Stimulated activated naive B cell treated with anti-CD40 and anti-IgM and Interleukin-4, amounts not matched to agents 10 μg/mL and 1 μg/mL and 100 μg/mL, for 72 hours (primary cell): ENCODE measurements around the gene NR1H3.

Experiments
- ATAC-seq, 2 donors: fragments of 150-1000 bp; cut with Tn5 transposase; replicated peaks; 2 replicates each; pipeline ENCODE4 v1.10.0; 2021; ENCODE audit warnings: moderate library complexity in 1 of 2
- DNase-seq: peaks from one replicate; pipeline ENCODE4 v3.0.0; 2021
- H3K27ac Mint-ChIP-seq: one replicate; pipeline ENCODE4 v1.8.0; 2022; ENCODE audit warnings: mild to moderate bottlenecking, mixed read lengths
- H3K27me3 Mint-ChIP-seq, 2 donors: one replicate each; pipeline ENCODE4 v1.8.0; 2022; ENCODE audit warnings: mixed read lengths in 2 of 2
- H3K36me3 Mint-ChIP-seq, 2 donors: one replicate each; pipeline ENCODE4 v1.8.0; 2022; ENCODE audit warnings: mixed read lengths in 2 of 2, mild to moderate bottlenecking in 1 of 2
- H3K4me1 Mint-ChIP-seq, 2 donors: one replicate each; pipeline ENCODE4 v1.8.0; 2022; ENCODE audit warnings: mixed read lengths in 2 of 2, mild to moderate bottlenecking in 1 of 2
- H3K4me3 Mint-ChIP-seq, 2 donors: one replicate each; pipeline ENCODE4 v1.8.0; 2022; ENCODE audit warnings: mild to moderate bottlenecking in 2 of 2, mixed read lengths in 2 of 2, moderate library complexity in 1 of 2
- H3K9me3 Mint-ChIP-seq, 2 donors: one replicate each; pipeline ENCODE4 v1.8.0; 2022; ENCODE audit warnings: mixed read lengths in 2 of 2, mild to moderate bottlenecking in 1 of 2

NR1H3 gene

GRCh38 chr11:47318166-47318565 is 60.4 kb downstream of the NR1H3 start:
- no peak for DNase-seq
- no peak overlapping the region for H3K4me3 Mint-ChIP-seq
- H3K36me3 Mint-ChIP-seq = peaks cover 24 to 27% of the 10 kb centered on the region in 2 donors
- H3K27ac Mint-ChIP-seq = peak overlapping the region; percentile 37
- no peak for ATAC-seq
- no peaks in the 10 kb centered on the region for H3K27me3 Mint-ChIP-seq
- peaks cover 0 to 7% of the 10 kb centered on the region in 2 donors for H3K4me1 Mint-ChIP-seq
- no peaks in the 10 kb centered on the region for H3K9me3 Mint-ChIP-seq
